ENCODE data around the gene ZDHHC12.

ZDHHC12 gene

DNA sequence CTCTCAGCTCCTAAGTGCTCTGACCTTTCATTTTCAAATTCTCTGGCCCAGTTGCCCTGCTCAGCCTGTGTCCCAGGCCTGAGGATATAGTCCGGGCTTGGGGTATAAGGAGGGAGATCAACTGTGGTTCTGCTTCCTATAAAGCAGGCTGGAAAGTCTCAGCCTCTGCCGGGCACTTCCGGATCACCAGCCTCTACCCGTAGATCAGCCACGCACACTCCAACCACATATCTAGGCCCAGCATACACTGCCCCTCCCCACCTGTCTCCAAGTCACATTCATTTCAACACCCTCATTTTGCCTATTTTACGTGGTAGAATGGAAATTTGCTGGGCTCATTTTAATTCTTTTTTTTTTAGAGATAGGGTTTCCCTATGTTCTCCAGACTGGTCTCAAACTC, 44.7 kb upstream of the ZDHHC12 start:
- ATAC-seq: no peak
- TF ChIP-seq RARB (CRISPR knock-in tag; IDR thresholded peaks at IDR 0.05) (no peak), PPARA (CRISPR knock-in tag; IDR thresholded peaks at IDR 0.05; ENCODE audit: borderline replicate concordance) (no peak), SNAI2 (CRISPR knock-in tag; IDR thresholded peaks at IDR 0.05) (no peak), TOX (CRISPR knock-in tag; IDR thresholded peaks at IDR 0.05; ENCODE audit: borderline replicate concordance) (no peak), ZNF70 (CRISPR knock-in tag; IDR thresholded peaks at IDR 0.05) (no peak), ZC3H10 (CRISPR knock-in tag; IDR thresholded peaks at IDR 0.05) (no peak), BACH2 (CRISPR knock-in tag; IDR thresholded peaks at IDR 0.05; ENCODE audit: borderline replicate concordance) (no peak), ARNTL (CRISPR knock-in tag; IDR thresholded peaks at IDR 0.05; ENCODE audit: borderline replicate concordance, low read depth) (no peak), GLIS3 (CRISPR knock-in tag; IDR thresholded peaks at IDR 0.05) (no peak), ESRRG (CRISPR knock-in tag; IDR thresholded peaks at IDR 0.05) (no peak), OSR1 (CRISPR knock-in tag; IDR thresholded peaks at IDR 0.05) (no peak), TCF4 (CRISPR knock-in tag; IDR thresholded peaks at IDR 0.05; ENCODE audit: borderline replicate concordance) (no peak)
- TF ChIP-seq, protein P1, sequence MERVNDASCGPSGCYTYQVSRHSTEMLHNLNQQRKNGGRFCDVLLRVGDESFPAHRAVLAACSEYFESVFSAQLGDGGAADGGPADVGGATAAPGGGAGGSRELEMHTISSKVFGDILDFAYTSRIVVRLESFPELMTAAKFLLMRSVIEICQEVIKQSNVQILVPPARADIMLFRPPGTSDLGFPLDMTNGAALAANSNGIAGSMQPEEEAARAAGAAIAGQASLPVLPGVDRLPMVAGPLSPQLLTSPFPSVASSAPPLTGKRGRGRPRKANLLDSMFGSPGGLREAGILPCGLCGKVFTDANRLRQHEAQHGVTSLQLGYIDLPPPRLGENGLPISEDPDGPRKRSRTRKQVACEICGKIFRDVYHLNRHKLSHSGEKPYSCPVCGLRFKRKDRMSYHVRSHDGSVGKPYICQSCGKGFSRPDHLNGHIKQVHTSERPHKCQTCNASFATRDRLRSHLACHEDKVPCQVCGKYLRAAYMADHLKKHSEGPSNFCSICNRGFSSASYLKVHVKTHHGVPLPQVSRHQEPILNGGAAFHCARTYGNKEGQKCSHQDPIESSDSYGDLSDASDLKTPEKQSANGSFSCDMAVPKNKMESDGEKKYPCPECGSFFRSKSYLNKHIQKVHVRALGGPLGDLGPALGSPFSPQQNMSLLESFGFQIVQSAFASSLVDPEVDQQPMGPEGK (CRISPR knock-in tag; IDR thresholded peaks at IDR 0.05; ENCODE audit: borderline replicate concordance): no peak

GRCh38 chr9:128765499-128765898, 41.6 kb upstream of the ZDHHC12 start:
- TF ChIP-seq CSRNP3 (CRISPR knock-in tag; IDR thresholded peaks at IDR 0.05) (no peak), ARNTL (CRISPR knock-in tag; IDR thresholded peaks at IDR 0.05; ENCODE audit: borderline replicate concordance, low read depth) (no peak), OSR1 (CRISPR knock-in tag; IDR thresholded peaks at IDR 0.05) (no peak), TOX (CRISPR knock-in tag; IDR thresholded peaks at IDR 0.05; ENCODE audit: borderline replicate concordance) (no peak), ZNF70 (CRISPR knock-in tag; IDR thresholded peaks at IDR 0.05) (no peak), RARB (CRISPR knock-in tag; IDR thresholded peaks at IDR 0.05) (no peak), ZNF565 (CRISPR knock-in tag; conservative IDR thresholded peaks at IDR 0.05; ENCODE audit: low read depth) (no peak), TSHZ2 (CRISPR knock-in tag; IDR thresholded peaks at IDR 0.05) (no peak)
- TF ChIP-seq, protein P2, sequence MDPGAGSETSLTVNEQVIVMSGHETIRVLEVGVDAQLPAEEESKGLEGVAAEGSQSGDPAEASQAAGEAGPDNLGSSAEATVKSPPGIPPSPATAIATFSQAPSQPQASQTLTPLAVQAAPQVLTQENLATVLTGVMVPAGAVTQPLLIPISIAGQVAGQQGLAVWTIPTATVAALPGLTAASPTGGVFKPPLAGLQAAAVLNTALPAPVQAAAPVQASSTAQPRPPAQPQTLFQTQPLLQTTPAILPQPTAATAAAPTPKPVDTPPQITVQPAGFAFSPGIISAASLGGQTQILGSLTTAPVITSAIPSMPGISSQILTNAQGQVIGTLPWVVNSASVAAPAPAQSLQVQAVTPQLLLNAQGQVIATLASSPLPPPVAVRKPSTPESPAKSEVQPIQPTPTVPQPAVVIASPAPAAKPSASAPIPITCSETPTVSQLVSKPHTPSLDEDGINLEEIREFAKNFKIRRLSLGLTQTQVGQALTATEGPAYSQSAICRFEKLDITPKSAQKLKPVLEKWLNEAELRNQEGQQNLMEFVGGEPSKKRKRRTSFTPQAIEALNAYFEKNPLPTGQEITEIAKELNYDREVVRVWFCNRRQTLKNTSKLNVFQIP (CRISPR knock-in tag; IDR thresholded peaks at IDR 0.05; ENCODE audit: borderline replicate concordance, low read depth): no peak
- no peak for ATAC-seq

- no peak for ATAC-seq
- TF ChIP-seq RARB (CRISPR knock-in tag; IDR thresholded peaks at IDR 0.05): no peak
- no peak for TF ChIP-seq ZNF8 (CRISPR knock-in tag; IDR thresholded peaks at IDR 0.05)
- TF ChIP-seq, protein P1 (CRISPR knock-in tag; IDR thresholded peaks at IDR 0.05; ENCODE audit: borderline replicate concordance): no peak
- TF ChIP-seq TSHZ2 (CRISPR knock-in tag; IDR thresholded peaks at IDR 0.05): no peak
- TF ChIP-seq, protein P2 (CRISPR knock-in tag; IDR thresholded peaks at IDR 0.05; ENCODE audit: borderline replicate concordance, low read depth): no peak
- TF ChIP-seq CSDC2 (CRISPR knock-in tag; IDR thresholded peaks at IDR 0.05): no peak
These were observed 40.4 kb upstream of the ZDHHC12 start for GRCh38 chr9:128764361-128764760.

All from SK-N-SH treated with all-trans-retinoic acid at 6 μM for 48 hours (cell line).